Measurements from ENCODE around the gene RPS6KC1.
A peak's percentile ranks its signal among the peaks of the same experiment; 100 is the strongest.
"Not testable (repeated sequence)": the region's sequence is repeated elsewhere in the genome, so short reads cannot be mapped to it uniquely, and the experiment has no call there.

Gene RPS6KC1

GRCh38 chr1:213054733-213055591 is 3.9 kb downstream of the RPS6KC1 start:
- no peak for DNase-seq

- no peak for DNase-seq
Measured at GRCh38 chr1:213055767-213056166, 4.7 kb downstream of the RPS6KC1 start.

GRCh38 chr1:213057264-213058059 is 6.4 kb downstream of the RPS6KC1 start:
- DNase-seq = no peak

GRCh38 chr1:213060836-213061235 is 9.8 kb downstream of the RPS6KC1 start:
- no peak for DNase-seq

GRCh38 chr1:213061263-213061662 is 10.2 kb downstream of the RPS6KC1 start:
- no peak for DNase-seq

- no peak for DNase-seq
Measured at GRCh38 chr1:213065800-213066199, 14.8 kb downstream of the RPS6KC1 start.

GRCh38 chr1:213066363-213066762 is 15.3 kb downstream of the RPS6KC1 start:
- DNase-seq = no peak

GRCh38 chr1:213067352-213067751 is 16.3 kb downstream of the RPS6KC1 start:
- DNase-seq = no peak

GRCh38 chr1:213070406-213070805 is 19.4 kb downstream of the RPS6KC1 start:
- peak; percentile 37 for DNase-seq

GRCh38 chr1:213075725-213076124 is 24.7 kb downstream of the RPS6KC1 start:
- DNase-seq = no peak

GRCh38 chr1:213082420-213083111 is 31.5 kb downstream of the RPS6KC1 start:
- DNase-seq = no peak

- DNase-seq = no peak
Measured at GRCh38 chr1:213083112-213083445, 32.0 kb downstream of the RPS6KC1 start.

GRCh38 chr1:213087911-213088310 is 36.9 kb downstream of the RPS6KC1 start:
- DNase-seq = no peak

GRCh38 chr1:213089924-213090677 is 39.1 kb downstream of the RPS6KC1 start:
- no peak for DNase-seq

- no peak for DNase-seq
Measured at GRCh38 chr1:213094446-213094845, 43.4 kb downstream of the RPS6KC1 start.

GRCh38 chr1:213095467-213095866 is 44.4 kb downstream of the RPS6KC1 start:
- no peak for DNase-seq

GRCh38 chr1:213099682-213100399 is 48.8 kb downstream of the RPS6KC1 start:
- no peak for DNase-seq

GRCh38 chr1:213100565-213100964 is 49.5 kb downstream of the RPS6KC1 start:
- not testable (repeated sequence) for DNase-seq

- DNase-seq = no peak
Measured at GRCh38 chr1:213103377-213104306, 52.6 kb downstream of the RPS6KC1 start.

- DNase-seq = no peak
Measured at GRCh38 chr1:213104604-213105003, 53.6 kb downstream of the RPS6KC1 start.

- DNase-seq = no peak
Measured at GRCh38 chr1:213106298-213106697, 55.3 kb downstream of the RPS6KC1 start.
